HG02678 (cell line): ENCODE data around the gene DTNBP1.

Source experiments
- ATAC-seq: cut with Tn5 transposase; IDR thresholded peaks from one replicate; pipeline ENCODE4 v1.9.1; 2021; ENCODE audit warnings: mild to moderate bottlenecking, moderate library complexity; ENCODE audit not compliant: unreplicated experiment

The DTNBP1 gene

GRCh38 chr6:15536198-15536955 is 126.5 kb downstream of the DTNBP1 start:
- ATAC-seq = no peak

- no peak for ATAC-seq
Measured at GRCh38 chr6:15535495-15536197, 127.2 kb downstream of the DTNBP1 start.

GRCh38 chr6:15534974-15535373 is 127.9 kb downstream of the DTNBP1 start:
- ATAC-seq = no peak

GRCh38 chr6:15533379-15534026 is 129.3 kb downstream of the DTNBP1 start:
- ATAC-seq = no peak

GRCh38 chr6:15531973-15532372 is 130.9 kb downstream of the DTNBP1 start:
- ATAC-seq = no peak

GRCh38 chr6:15530411-15530810 is 132.4 kb downstream of the DTNBP1 start:
- ATAC-seq = no peak

GRCh38 chr6:15528870-15529269 is 134.0 kb downstream of the DTNBP1 start:
- no peak for ATAC-seq

GRCh38 chr6:15527838-15528617 is 134.8 kb downstream of the DTNBP1 start:
- ATAC-seq = no peak

- ATAC-seq = peak; percentile 69
Measured at GRCh38 chr6:15526212-15526701, 136.6 kb downstream of the DTNBP1 start.

GRCh38 chr6:15524861-15525401 is 137.9 kb downstream of the DTNBP1 start:
- ATAC-seq = no peak

GRCh38 chr6:15523679-15524630 is 138.9 kb downstream of the DTNBP1 start:
- ATAC-seq = no peak

- ATAC-seq = no peak
Measured at GRCh38 chr6:15522856-15523529, 139.8 kb downstream of the DTNBP1 start.

- ATAC-seq = no peak
Measured at GRCh38 chr6:15522427-15522826, 140.4 kb downstream of the DTNBP1 start.

GRCh38 chr6:15522026-15522425 is 140.8 kb downstream of the DTNBP1 start:
- no peak for ATAC-seq

- no peak for ATAC-seq
Measured at GRCh38 chr6:15521582-15521981, 141.2 kb downstream of the DTNBP1 start.

- no peak for ATAC-seq
Measured at GRCh38 chr6:15520626-15521203, 142.1 kb downstream of the DTNBP1 start.

GRCh38 chr6:15519681-15520080 is 143.1 kb downstream of the DTNBP1 start:
- no peak for ATAC-seq

- no peak for ATAC-seq
Measured at GRCh38 chr6:15518878-15519277, 143.9 kb downstream of the DTNBP1 start.

- ATAC-seq = no peak
Measured at GRCh38 chr6:15518057-15518456, 144.8 kb downstream of the DTNBP1 start.
